ENCODE data around the gene KRT72.

The KRT72 gene

DNA sequence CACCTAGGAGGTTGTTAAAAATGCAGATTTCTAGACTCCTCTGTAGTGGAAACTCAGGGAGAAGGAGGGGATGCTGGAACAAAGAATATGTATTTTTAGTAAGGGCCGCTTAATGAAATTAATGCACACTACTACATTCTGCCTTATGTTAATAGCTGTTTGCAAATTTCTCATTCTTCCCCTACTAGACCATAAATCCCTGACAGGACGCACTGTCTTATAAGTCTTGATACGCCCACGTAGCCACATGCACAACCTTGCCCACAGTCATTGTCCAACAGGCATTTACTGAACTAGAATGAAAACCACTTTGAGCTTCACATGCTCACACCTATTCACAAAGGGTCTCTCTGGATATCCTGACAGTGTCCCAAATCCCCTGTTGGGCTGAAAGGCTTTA is 40.2 kb upstream of the KRT72 start:
- H3K27me3 ChIP-seq (ENCODE audit: control insufficient read depth, insufficient read depth, low read length): peaks cover 10% of the 10 kb centered on the region; the same call in 1 of the 2 replicates
- no peak overlapping the region for H3K9ac ChIP-seq (ENCODE audit: low read length)
- no peaks in the 10 kb centered on the region for H3K4me1 ChIP-seq (ENCODE audit: control insufficient read depth, insufficient read depth, low read length)
- no peak overlapping the region for H3K4me3 ChIP-seq (ENCODE audit: low read depth, low read length)
- no peaks in the 10 kb centered on the region for H3K9me3 ChIP-seq (ENCODE audit: control insufficient read depth, insufficient read depth, low read depth, low read length)
- H3K36me3 ChIP-seq (ENCODE audit: control insufficient read depth, insufficient read depth, low read length): no peaks in the 10 kb centered on the region
- no peak overlapping the region for H3K27ac ChIP-seq (ENCODE audit: low read depth, low read length)

DNA sequence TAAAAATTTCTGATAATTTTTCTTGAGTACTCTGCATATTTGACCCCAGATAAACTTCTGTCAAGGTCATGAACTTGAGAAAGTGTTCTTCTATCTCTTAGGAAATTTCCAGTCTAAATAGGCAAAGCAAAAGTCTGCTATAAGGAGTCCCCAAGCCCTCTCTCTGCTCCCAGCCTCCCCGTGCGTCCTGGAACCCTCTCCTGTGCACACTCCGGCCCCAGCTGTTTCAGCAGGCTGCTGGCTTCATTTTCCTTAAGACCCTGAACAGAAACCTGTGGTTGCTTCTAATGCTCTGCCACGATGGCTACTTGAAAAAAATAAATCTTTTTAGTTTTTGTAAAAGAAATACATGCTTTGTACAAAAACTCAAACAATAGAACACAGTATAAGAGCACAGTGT is 36.0 kb upstream of the KRT72 start:
- Histone ChIP-seq H3K9ac (ENCODE audit: low read length) (no peak overlapping the region), H3K27ac (ENCODE audit: low read depth, low read length) (no peak overlapping the region), H3K36me3 (ENCODE audit: control insufficient read depth, insufficient read depth, low read length) (no peaks in the 10 kb centered on the region), H3K4me3 (ENCODE audit: low read depth, low read length) (no peak overlapping the region), H3K4me1 (ENCODE audit: control insufficient read depth, insufficient read depth, low read length) (no peaks in the 10 kb centered on the region), H3K27me3 (ENCODE audit: control insufficient read depth, insufficient read depth, low read length) (no peaks in the 10 kb centered on the region), H3K9me3 (ENCODE audit: control insufficient read depth, insufficient read depth, low read depth, low read length) (no peaks in the 10 kb centered on the region)

DNA sequence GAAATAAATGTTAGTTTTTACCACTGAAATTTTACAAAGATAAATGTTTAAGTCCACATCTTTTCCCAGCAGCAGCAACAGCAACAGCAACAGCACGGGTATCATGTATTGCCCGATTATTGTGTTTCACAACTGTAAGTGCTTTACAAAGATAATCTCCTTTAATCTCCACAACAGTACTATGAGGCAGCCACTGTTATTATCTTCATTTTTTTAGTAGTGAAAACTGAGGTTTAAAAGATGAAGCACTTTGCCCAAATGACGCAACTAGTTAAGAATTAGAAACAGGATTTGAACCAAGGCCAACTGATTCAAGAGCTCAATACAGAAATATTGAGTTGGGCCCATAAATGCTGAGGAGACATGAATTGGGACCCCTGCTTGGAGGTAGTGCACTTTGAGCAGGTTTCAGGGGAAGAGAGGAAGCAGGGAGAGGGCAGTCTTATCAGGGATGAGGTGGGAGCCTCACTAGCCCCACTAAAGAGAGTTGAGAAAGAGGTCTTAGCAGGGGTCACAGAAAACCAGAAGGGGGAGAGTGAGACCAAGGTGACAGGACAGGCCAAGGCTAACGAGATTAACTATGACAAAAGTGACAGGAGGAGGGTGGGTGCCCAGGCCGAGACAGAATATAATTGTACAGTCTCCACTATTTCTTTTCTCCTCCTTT is 35.5 kb upstream of the KRT72 start:
- no peaks in the 10 kb centered on the region for H3K36me3 ChIP-seq (ENCODE audit: control insufficient read depth, insufficient read depth, low read length)
- no peak overlapping the region for H3K27ac ChIP-seq (ENCODE audit: low read depth, low read length)
- no peaks in the 10 kb centered on the region; the same call in 1 of the 2 replicates for H3K27me3 ChIP-seq (ENCODE audit: control insufficient read depth, insufficient read depth, low read length)
- no peaks in the 10 kb centered on the region for H3K4me1 ChIP-seq (ENCODE audit: control insufficient read depth, insufficient read depth, low read length)
- H3K4me3 ChIP-seq (ENCODE audit: low read depth, low read length): no peak overlapping the region
- H3K9ac ChIP-seq (ENCODE audit: low read length): no peak overlapping the region
- H3K9me3 ChIP-seq (ENCODE audit: control insufficient read depth, insufficient read depth, low read depth, low read length): no peaks in the 10 kb centered on the region

DNA sequence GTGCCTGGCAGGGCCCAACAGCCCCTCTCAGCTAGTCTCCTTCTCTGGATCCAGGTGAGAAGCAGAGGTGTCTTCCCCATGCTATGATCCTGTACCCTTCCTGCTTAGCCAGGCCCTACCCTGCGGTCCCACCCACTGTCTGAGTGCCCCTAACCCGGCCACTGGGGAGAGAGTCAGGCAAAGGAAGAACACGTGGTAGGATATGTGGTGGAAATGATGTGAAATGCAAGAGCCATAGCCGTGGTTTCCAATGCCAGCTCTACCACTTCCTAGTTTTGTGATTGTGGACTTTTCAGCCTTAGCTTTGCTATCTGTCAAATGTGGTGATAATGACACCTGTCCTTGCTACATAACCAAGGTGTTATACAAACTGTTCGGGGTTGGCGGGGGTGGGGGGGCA is 34.9 kb upstream of the KRT72 start:
- Histone ChIP-seq H3K4me1 (ENCODE audit: control insufficient read depth, insufficient read depth, low read length) (no peaks in the 10 kb centered on the region), H3K27me3 (ENCODE audit: control insufficient read depth, insufficient read depth, low read length) (no peaks in the 10 kb centered on the region; the same call in 1 of the 2 replicates), H3K9ac (ENCODE audit: low read length) (no peak overlapping the region), H3K9me3 (ENCODE audit: control insufficient read depth, insufficient read depth, low read depth, low read length) (no peaks in the 10 kb centered on the region), H3K4me3 (ENCODE audit: low read depth, low read length) (no peak overlapping the region), H3K36me3 (ENCODE audit: control insufficient read depth, insufficient read depth, low read length) (no peaks in the 10 kb centered on the region), H3K27ac (ENCODE audit: low read depth, low read length) (no peak overlapping the region)

DNA sequence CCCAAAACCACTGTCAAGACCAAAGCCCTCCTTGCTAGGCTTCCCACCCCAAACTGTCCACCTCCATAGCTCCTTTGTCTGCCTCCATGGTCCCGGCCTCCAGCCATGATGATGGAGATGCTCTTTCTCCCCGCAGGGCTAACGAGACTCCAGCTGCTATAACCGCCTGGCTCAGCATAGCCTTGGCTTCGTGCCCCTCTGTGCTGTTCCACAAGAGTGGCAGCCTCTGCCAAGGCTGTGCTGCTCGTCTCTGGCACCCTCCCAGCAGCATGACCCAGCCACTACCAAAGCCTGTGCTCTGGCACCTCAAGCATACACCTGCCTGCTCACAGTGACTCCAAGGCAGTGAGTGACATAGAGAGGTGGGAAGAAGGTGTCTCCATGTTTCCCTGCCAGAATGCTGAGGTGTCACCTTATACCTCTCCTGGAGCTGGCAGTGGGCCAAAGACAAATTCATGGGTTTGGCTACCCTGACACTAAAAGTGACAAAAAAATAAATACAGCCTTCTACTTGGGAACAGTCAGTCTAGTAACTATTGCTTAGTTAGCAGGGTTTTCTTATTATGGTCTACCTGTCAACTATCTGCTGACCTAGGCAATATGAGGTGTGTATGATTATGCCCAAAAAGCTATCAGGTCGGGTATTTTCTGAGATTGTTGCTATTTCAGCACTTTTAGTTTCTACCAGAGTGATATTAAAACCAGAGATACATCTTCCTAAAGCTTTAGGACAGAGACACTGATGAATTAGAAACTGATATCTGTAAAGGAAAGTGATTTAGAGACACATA is 33.2 kb upstream of the KRT72 start:
- H3K9ac ChIP-seq (ENCODE audit: low read length): no peak overlapping the region
- no peaks in the 10 kb centered on the region for H3K9me3 ChIP-seq (ENCODE audit: control insufficient read depth, insufficient read depth, low read depth, low read length)
- no peaks in the 10 kb centered on the region for H3K4me1 ChIP-seq (ENCODE audit: control insufficient read depth, insufficient read depth, low read length)
- no peaks in the 10 kb centered on the region for H3K36me3 ChIP-seq (ENCODE audit: control insufficient read depth, insufficient read depth, low read length)
- no peak overlapping the region for H3K4me3 ChIP-seq (ENCODE audit: low read depth, low read length)
- H3K27ac ChIP-seq (ENCODE audit: low read depth, low read length): no peak overlapping the region
- H3K27me3 ChIP-seq (ENCODE audit: control insufficient read depth, insufficient read depth, low read length): no peaks in the 10 kb centered on the region; the same call in 1 of the 2 replicates

DNA sequence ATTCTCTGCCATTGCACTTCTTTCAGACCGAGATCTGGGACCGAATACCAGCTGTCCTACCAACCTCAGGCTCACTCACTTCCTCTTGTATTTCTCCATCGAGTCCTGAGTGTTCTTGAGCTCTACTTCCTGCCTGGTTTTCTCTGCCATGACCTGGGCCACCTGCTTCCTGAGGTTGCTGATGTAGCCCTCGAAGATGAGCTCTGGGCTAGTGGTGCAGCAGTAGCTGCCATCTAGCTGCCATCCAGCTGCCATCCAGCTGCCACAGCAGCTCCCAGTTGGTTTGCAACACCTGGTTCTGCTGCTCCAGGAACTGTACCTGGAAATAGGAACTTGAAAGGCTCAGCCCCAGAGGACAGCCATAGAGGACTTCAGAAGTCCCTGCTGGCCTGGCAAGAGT is 32.1 kb upstream of the KRT72 start:
- Histone ChIP-seq H3K27me3 (ENCODE audit: control insufficient read depth, insufficient read depth, low read length) (no peaks in the 10 kb centered on the region; the same call in 1 of the 2 replicates), H3K9me3 (ENCODE audit: control insufficient read depth, insufficient read depth, low read depth, low read length) (no peaks in the 10 kb centered on the region), H3K27ac (ENCODE audit: low read depth, low read length) (no peak overlapping the region), H3K4me1 (ENCODE audit: control insufficient read depth, insufficient read depth, low read length) (no peaks in the 10 kb centered on the region), H3K4me3 (ENCODE audit: low read depth, low read length) (no peak overlapping the region), H3K36me3 (ENCODE audit: control insufficient read depth, insufficient read depth, low read length) (no peaks in the 10 kb centered on the region), H3K9ac (ENCODE audit: low read length) (no peak overlapping the region)

DNA sequence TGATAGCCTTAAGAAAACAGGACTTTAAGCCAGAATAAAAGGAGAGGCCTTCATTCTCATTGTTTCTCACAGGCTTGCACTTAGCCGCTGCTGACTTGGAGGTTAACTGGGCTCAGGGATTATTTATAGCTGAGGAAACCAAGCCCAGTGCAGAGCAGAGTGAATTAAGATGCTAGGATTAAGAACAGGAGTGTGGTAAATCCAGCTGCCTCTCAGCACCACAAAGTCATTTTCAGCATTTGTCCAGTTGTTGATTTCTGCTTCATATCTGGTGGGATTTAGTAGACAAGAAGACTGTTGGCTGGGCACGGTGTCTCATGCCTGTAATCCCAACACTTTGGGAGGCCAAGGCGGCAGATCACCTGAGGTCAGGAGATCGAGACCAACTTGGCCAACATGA is 31.4 kb upstream of the KRT72 start:
- no peak overlapping the region for H3K27ac ChIP-seq (ENCODE audit: low read depth, low read length)
- no peak overlapping the region for H3K4me3 ChIP-seq (ENCODE audit: low read depth, low read length)
- H3K27me3 ChIP-seq (ENCODE audit: control insufficient read depth, insufficient read depth, low read length): no peaks in the 10 kb centered on the region; the same call in 1 of the 2 replicates
- no peak overlapping the region for H3K9ac ChIP-seq (ENCODE audit: low read length)
- no peaks in the 10 kb centered on the region for H3K4me1 ChIP-seq (ENCODE audit: control insufficient read depth, insufficient read depth, low read length)
- no peaks in the 10 kb centered on the region for H3K36me3 ChIP-seq (ENCODE audit: control insufficient read depth, insufficient read depth, low read length)
- H3K9me3 ChIP-seq (ENCODE audit: control insufficient read depth, insufficient read depth, low read depth, low read length): no peaks in the 10 kb centered on the region

DNA sequence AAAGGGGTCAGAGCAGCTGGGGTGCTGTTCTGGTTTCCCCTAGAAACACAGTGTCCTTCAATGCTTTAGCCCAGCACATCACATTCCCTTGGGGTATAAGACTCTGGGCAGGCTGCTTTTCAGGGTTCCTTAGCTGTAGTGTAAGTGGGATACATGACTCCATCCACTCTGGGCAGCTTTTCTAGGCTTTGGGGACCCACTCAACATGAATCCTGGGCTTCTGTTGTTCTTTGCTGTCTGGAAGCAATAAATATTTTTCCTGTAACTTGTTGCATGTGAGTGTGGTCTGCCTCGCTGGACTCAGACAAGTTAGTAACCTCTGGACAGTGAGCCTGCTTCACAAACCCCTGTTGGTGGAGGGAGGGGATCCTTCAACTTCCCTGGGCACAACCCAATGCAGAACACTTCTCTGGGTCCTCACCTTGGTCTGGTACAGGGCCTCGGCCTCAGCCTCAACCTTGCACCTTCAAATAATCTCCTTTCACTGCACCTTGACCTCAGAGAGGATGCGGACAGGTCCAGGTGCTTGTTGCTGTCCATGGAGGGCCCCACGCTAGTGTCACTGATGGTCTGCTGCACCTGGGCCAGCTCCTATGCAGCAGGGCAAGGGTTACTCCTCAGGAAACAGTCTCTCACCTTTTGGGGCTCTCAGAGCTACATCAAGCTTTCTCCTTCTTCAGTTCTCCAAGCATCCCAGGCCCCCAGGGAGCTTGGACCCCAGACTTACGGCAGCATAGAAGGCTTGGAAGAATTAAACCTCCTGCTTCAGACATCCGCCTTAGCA is 30.6 kb upstream of the KRT72 start:
- Histone ChIP-seq H3K4me1 (ENCODE audit: control insufficient read depth, insufficient read depth, low read length) (no peaks in the 10 kb centered on the region), H3K27me3 (ENCODE audit: control insufficient read depth, insufficient read depth, low read length) (no peaks in the 10 kb centered on the region; the same call in 1 of the 2 replicates), H3K36me3 (ENCODE audit: control insufficient read depth, insufficient read depth, low read length) (no peaks in the 10 kb centered on the region), H3K27ac (ENCODE audit: low read depth, low read length) (no peak overlapping the region), H3K9ac (ENCODE audit: low read length) (no peak overlapping the region), H3K9me3 (ENCODE audit: control insufficient read depth, insufficient read depth, low read depth, low read length) (no peaks in the 10 kb centered on the region), H3K4me3 (ENCODE audit: low read depth, low read length) (no peak overlapping the region)

DNA sequence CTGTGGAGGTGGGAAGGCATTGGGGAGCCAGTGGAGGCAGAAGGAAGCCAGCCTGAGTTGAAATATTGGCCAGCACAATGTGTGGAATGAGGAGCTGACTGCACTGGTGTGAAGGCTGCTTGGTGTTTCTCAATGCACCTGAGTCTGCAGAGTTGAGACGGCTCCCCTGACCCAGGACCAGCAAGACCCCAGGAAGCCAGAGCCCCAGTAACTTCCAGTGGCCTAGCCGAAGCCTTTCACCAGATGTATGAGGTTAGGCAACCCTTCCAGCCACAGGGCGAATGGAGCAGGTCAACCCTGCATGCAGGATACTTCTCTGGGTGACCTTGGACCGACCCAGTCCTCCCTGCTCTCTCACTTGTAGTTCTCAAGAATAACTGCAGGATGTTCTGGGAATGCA is 30.0 kb upstream of the KRT72 start:
- no peak overlapping the region for H3K27ac ChIP-seq (ENCODE audit: low read depth, low read length)
- no peaks in the 10 kb centered on the region for H3K36me3 ChIP-seq (ENCODE audit: control insufficient read depth, insufficient read depth, low read length)
- H3K27me3 ChIP-seq (ENCODE audit: control insufficient read depth, insufficient read depth, low read length): no peaks in the 10 kb centered on the region; the same call in 1 of the 2 replicates
- no peak overlapping the region for H3K9ac ChIP-seq (ENCODE audit: low read length)
- no peaks in the 10 kb centered on the region for H3K4me1 ChIP-seq (ENCODE audit: control insufficient read depth, insufficient read depth, low read length)
- H3K9me3 ChIP-seq (ENCODE audit: control insufficient read depth, insufficient read depth, low read depth, low read length): no peaks in the 10 kb centered on the region
- no peak overlapping the region for H3K4me3 ChIP-seq (ENCODE audit: low read depth, low read length)

DNA sequence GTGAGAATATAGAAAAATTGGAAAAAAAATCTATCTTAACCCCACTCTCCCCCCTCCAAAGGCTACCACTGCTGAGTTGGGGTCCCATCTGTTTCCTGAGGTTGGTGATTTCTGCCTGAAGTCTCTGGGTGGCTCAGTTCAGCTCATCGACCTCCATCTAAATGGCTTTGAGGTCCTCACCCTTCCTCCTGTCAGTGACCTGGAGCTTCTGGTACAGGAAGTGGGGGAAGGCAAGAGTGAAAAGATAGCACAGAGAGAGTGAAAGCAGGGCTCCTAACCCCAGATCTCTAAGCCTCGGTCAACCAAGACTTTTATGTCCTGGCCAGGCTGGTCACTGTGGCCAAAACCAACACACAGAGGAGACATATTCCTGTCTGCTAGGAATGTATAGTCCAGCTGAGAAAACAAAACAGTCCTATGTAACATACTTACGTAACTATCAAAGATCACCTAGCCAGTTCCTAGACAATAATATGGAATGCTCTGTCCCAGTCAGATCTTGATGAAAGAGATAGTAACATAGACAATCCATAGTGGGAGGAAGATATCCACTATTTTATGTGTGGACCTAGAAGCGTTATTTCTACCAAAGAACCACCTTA is 29.4 kb upstream of the KRT72 start:
- Histone ChIP-seq H3K9me3 (ENCODE audit: control insufficient read depth, insufficient read depth, low read depth, low read length) (no peaks in the 10 kb centered on the region), H3K4me1 (ENCODE audit: control insufficient read depth, insufficient read depth, low read length) (no peaks in the 10 kb centered on the region), H3K36me3 (ENCODE audit: control insufficient read depth, insufficient read depth, low read length) (no peaks in the 10 kb centered on the region), H3K4me3 (ENCODE audit: low read depth, low read length) (no peak overlapping the region), H3K27ac (ENCODE audit: low read depth, low read length) (no peak overlapping the region), H3K27me3 (ENCODE audit: control insufficient read depth, insufficient read depth, low read length) (no peaks in the 10 kb centered on the region; the same call in 1 of the 2 replicates), H3K9ac (ENCODE audit: low read length) (no peak overlapping the region)

Measured in HUES6 (cell line).